PFSK-1 (cell line): Measurements from ENCODE around the gene CARD10.

Experiments
- POLR2AphosphoS5 ChIP-seq: IDR thresholded peaks from 2 replicates; pipeline ENCODE4 v1.6.1; 2012; ENCODE audit warnings: low read depth, mild to moderate bottlenecking, control low read depth, low read length, moderate library complexity
- TAF1 ChIP-seq: IDR thresholded peaks from 2 replicates; pipeline ENCODE4 v1.6.1; 2012; ENCODE audit warnings: low read length, control low read depth, borderline replicate concordance; ENCODE audit not compliant: insufficient read depth
- TF ChIP-seq, protein P1 (sequence below), 2 experiments: IDR thresholded peaks; 2 replicates each; pipeline versions ENCODE4 v1.6.1 to v1.8.0; 2011 to 2012; ENCODE audit warnings: low read depth in 2 of 2, low read length in 2 of 2, control low read depth in 1 of 2, inconsistent platforms in 1 of 2, mild to moderate bottlenecking in 1 of 2, moderate library complexity in 1 of 2; ENCODE audit not compliant: insufficient read depth in 1 of 2

GRCh38 chr22:37561212-37562048 lies 42.2 kb upstream of the CARD10 start:
- TF ChIP-seq TAF1 (no peak), POLR2AphosphoS5 (no peak)
- TF ChIP-seq, protein P1, sequence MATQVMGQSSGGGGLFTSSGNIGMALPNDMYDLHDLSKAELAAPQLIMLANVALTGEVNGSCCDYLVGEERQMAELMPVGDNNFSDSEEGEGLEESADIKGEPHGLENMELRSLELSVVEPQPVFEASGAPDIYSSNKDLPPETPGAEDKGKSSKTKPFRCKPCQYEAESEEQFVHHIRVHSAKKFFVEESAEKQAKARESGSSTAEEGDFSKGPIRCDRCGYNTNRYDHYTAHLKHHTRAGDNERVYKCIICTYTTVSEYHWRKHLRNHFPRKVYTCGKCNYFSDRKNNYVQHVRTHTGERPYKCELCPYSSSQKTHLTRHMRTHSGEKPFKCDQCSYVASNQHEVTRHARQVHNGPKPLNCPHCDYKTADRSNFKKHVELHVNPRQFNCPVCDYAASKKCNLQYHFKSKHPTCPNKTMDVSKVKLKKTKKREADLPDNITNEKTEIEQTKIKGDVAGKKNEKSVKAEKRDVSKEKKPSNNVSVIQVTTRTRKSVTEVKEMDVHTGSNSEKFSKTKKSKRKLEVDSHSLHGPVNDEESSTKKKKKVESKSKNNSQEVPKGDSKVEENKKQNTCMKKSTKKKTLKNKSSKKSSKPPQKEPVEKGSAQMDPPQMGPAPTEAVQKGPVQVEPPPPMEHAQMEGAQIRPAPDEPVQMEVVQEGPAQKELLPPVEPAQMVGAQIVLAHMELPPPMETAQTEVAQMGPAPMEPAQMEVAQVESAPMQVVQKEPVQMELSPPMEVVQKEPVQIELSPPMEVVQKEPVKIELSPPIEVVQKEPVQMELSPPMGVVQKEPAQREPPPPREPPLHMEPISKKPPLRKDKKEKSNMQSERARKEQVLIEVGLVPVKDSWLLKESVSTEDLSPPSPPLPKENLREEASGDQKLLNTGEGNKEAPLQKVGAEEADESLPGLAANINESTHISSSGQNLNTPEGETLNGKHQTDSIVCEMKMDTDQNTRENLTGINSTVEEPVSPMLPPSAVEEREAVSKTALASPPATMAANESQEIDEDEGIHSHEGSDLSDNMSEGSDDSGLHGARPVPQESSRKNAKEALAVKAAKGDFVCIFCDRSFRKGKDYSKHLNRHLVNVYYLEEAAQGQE (IDR thresholded peaks at IDR 0.05; ENCODE audit: insufficient read depth in 1 of 2, low read depth in 2 of 2, low read length in 2 of 2) = no peak
